HUES48 (cell line): ENCODE results near the gene SLC2A4.

Source experiments
- H3K27ac ChIP-seq: one replicate; pipeline ENCODE4 v1.7.0; 2013; ENCODE audit warnings: low read depth, low read length, inconsistent platforms
- H3K27me3 ChIP-seq: 2 replicates; pipeline ENCODE4 v1.6.1; 2013; ENCODE audit warnings: mild to moderate bottlenecking, low read length; ENCODE audit not compliant: control insufficient read depth, insufficient read depth
- H3K36me3 ChIP-seq: 2 replicates; pipeline ENCODE4 v1.6.1; 2013; ENCODE audit warnings: low read length; ENCODE audit not compliant: control insufficient read depth, insufficient read depth
- H3K4me1 ChIP-seq: 2 replicates; pipeline ENCODE4 v1.6.1; 2013; ENCODE audit warnings: mild to moderate bottlenecking, low read length; ENCODE audit not compliant: control insufficient read depth, insufficient read depth
- H3K4me3 ChIP-seq: 2 replicates; pipeline ENCODE4 v1.5.1; 2013; ENCODE audit warnings: mild to moderate bottlenecking, low read depth, low read length
- H3K9ac ChIP-seq: 2 replicates; pipeline ENCODE4 v1.6.1; 2013; ENCODE audit warnings: mild to moderate bottlenecking, low read depth, low read length, moderate library complexity
- H3K9me3 ChIP-seq: 2 replicates; pipeline ENCODE4 v1.6.1; 2013; ENCODE audit warnings: low read length; ENCODE audit not compliant: control insufficient read depth, insufficient read depth

SLC2A4 gene

GRCh38 chr17:7293159-7293558, 11.6 kb downstream of the SLC2A4 start:
- peaks cover 9% of the 10 kb centered on the region for H3K4me1 ChIP-seq
- no peak overlapping the region for H3K27ac ChIP-seq
- no peaks in the 10 kb centered on the region; the same call in 1 of the 2 replicates for H3K9me3 ChIP-seq
- H3K9ac ChIP-seq = no peak overlapping the region
- H3K4me3 ChIP-seq = no peak overlapping the region
- H3K27me3 ChIP-seq = peaks cover 27% of the 10 kb centered on the region
- no peaks in the 10 kb centered on the region for H3K36me3 ChIP-seq

- Histone ChIP-seq H3K9ac (no peak overlapping the region), H3K9me3 (no peaks in the 10 kb centered on the region; the same call in 1 of the 2 replicates), H3K4me3 (peak overlapping the region; percentile 55)
These were observed 12.5 kb downstream of the SLC2A4 start for GRCh38 chr17:7293816-7294613.

DNA sequence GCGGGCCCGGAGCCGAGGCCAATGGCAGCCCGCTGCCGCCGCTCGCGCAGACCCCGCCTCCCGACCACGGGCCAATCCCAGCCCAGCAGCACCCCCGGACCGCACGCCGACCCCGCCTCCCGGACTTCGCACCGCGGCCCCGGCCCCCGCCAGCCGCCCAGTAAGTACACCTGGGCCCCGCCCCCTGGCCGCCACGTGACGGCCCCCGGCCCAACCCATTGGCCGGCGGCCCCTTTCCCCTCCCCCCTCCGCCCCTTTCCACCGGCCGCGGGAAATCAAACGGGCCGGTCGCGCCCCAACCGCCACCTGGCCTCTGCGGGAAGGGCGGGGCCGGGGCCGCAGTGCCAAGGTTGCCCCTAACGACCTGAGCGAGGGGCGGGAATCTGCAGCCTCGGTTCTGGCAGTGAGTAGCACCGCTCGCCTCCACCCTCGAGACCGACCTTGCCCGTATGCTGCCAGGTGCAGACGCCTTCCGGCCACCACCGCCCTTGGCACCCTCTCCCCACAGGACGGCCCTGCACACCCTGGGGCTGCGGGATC, 13.2 kb downstream of the SLC2A4 start, which contains the start of gene YBX2:
Gene YBX2 (minus strand): TSS at position 26 of the 540 bp plus-strand sequence. CDS start 139 bp downstream, outside the sequence.
- no peak within 1 kb of the TSS for H3K9ac ChIP-seq

More at GRCh38 chr17:7293816-7294613, 12.5 kb downstream of the SLC2A4 start:
- Histone ChIP-seq H3K27me3 (peaks cover 27% of the 10 kb centered on the region), H3K27ac (peak overlapping the region; percentile 47), H3K4me1 (peaks cover 9% of the 10 kb centered on the region), H3K36me3 (no peaks in the 10 kb centered on the region)

DNA sequence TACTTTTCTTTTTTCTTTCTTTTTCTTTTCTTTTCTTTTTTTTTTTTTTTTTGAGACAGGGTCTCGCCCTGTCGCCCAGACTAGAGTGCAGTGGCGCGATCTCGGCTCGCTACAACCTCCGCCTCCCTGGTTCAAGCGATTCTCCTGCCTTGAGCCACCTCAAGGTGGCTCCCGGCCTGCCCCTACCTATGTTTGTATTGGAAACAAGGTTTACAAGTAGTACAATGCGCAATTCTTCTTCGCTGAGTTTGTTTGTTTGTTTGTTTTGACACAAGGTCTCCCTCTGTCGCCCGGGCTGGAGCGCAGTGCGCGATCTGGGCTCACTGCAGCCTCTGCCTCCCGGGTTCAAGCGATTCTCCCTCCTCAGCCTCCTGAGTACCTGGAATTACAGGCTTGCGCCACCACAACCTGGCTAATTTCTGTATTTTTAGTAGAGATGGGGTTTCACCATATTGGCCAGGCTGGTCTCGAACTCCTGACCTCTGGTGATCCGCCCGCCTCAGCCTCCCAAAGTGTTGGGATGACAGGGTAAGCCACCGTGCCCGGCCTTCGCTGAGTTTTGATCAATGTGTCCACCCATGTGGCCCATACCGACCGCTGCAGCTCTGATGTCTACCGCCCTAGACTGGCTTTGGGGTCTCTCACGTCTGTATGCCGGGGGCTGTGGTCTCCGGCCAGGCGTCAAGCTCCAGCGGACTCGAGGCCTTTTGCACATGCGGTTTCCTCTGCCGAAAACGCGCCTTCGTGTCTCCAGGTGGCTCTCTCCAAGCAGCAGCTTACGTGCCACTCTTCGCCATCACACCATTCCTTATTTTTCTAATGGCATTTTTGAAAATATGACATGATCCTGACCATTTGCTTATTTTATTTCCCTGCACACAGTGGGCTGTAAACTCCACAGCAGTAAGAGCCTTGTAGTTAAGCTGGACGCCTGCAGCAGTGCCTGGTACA, 14.0 kb downstream of the SLC2A4 start:
- peak overlapping the region; percentile 66; the same call in 1 of the 2 replicates for H3K4me3 ChIP-seq

More for the DNA sequence above, 13.2 kb downstream of the SLC2A4 start, which contains the start of gene YBX2:
- Histone ChIP-seq H3K4me1 (peaks cover 9% of the 10 kb centered on the region), H3K27ac (peak within 1 kb of the TSS; percentile 47), H3K9me3 (no peaks in the 10 kb centered on the region; the same call in 1 of the 2 replicates), H3K36me3 (no peaks in the 10 kb centered on the region), H3K4me3 (peak within 1 kb of the TSS; percentile 66), H3K27me3 (peaks cover 27% of the 10 kb centered on the region)

DNA sequence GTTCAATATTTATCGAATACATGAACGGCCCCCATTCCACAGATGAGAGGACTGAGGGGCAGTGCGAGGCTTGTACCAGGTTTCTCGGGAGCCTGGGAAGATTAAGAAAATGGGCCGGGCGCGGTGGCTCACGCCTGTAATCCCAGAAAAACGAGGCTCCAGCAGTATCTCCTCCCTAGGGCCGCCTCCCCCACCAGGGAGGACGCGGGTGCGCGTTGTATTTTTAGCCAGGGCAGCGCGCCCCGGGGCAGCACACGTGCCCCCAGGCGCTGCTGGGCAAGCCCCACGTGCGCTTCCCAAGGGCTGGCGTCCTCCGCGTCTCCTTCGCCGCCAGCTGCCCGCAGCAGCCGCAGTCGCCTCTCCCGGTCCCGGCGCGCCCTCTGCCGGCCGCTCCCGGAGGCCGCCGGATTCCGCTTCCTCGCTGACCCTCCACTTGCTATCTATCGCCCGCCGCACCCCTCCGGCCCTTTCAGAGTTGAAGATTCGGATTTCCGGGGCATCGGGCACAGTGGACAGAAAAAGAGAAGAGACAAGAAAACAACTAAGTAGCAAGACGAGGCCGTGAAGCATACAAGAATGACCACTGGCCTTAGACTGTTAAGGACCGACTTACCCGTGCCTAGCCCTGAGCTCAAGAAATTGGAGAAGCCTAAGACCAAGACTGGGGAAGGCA, 14.8 kb downstream of the SLC2A4 start:
- Histone ChIP-seq H3K27me3 (peaks cover 27% of the 10 kb centered on the region), H3K4me1 (peaks cover 9% of the 10 kb centered on the region), H3K9ac (no peak overlapping the region), H3K36me3 (no peaks in the 10 kb centered on the region), H3K9me3 (no peaks in the 10 kb centered on the region; the same call in 1 of the 2 replicates), H3K27ac (no peak overlapping the region), H3K4me3 (peak overlapping the region; percentile 38; the same call in 1 of the 2 replicates)

More for the DNA sequence above, 14.0 kb downstream of the SLC2A4 start:
- Histone ChIP-seq H3K27me3 (peaks cover 27% of the 10 kb centered on the region), H3K27ac (no peak overlapping the region), H3K9me3 (no peaks in the 10 kb centered on the region; the same call in 1 of the 2 replicates), H3K9ac (no peak overlapping the region), H3K4me1 (peaks cover 9% of the 10 kb centered on the region), H3K36me3 (no peaks in the 10 kb centered on the region)

DNA sequence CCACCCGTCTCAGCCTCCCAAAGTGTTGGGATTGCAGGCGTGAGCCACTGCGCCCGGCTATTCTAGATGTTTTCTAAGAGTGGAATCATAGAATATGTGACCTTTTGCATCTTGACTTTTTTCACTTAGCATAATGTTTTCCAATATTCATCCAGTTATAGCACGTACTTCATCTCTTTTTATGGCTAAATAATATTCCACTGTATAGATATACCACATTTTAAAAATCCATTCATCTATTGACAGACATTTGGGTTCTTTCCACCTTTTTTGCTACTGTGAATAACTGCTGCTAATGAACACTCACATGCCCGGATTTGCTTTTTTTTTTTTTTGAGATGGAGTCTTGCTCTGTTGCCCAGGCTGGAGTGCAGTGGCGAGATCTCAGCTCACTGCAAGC, 22.7 kb downstream of the SLC2A4 start:
- Histone ChIP-seq H3K9me3 (no peaks in the 10 kb centered on the region), H3K27me3 (no peaks in the 10 kb centered on the region), H3K4me3 (no peak overlapping the region), H3K36me3 (peaks cover 2% of the 10 kb centered on the region), H3K4me1 (peaks cover 2% of the 10 kb centered on the region; the same call in 1 of the 2 replicates), H3K9ac (no peak overlapping the region), H3K27ac (no peak overlapping the region)

DNA sequence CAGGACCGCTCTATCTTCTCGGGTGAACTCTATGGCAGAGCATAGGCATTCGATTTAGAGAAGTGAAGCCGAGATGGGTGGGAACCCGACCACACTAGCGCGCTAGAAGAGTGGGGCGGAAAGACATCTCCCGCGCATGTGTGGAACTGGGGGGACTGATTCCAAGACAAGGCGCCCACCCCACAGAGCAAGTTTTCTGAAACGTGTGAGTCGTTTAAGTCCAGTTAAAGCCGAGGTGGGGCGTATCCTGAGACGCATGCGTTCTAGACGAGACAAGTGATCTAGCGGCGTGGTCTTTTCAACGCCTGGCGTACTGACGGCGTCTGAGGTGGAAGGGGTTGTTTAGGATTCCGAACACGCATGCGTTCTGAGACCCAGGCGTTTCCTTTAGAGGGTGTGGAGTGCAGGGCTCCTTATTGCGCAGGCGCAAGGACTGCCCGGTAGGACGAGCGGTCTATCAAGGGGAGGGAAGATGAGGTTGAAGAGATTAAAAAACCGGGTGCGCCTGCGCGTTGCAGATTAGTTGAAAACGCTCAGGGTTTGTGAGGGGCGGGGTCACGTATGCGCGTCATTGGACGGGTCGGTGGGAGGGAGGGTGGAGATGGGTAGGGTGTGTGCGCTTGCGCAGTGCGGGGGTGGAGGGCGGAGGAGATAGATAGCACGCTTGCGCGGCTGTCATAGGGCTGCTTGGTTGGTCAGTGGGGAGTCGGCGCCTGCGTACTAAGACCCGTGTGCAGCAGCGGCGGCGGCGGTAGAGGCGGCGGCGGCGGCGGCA, 25.6 kb downstream of the SLC2A4 start, which contains the start of gene EIF5A:
Gene EIF5A (plus strand): TSS at position 718 of the 775 bp plus-strand sequence. CDS start 2,008 bp downstream, outside the sequence.
- peaks cover 30% of the 10 kb centered on the region for H3K36me3 ChIP-seq
- no peaks in the 10 kb centered on the region for H3K9me3 ChIP-seq
- no peaks in the 10 kb centered on the region for H3K27me3 ChIP-seq
- H3K4me3 ChIP-seq = peak within 1 kb of the TSS; percentile 99
- peaks cover 10% of the 10 kb centered on the region; the same call in 1 of the 2 replicates for H3K4me1 ChIP-seq
- peak within 1 kb of the TSS; percentile 95 for H3K9ac ChIP-seq
- H3K27ac ChIP-seq = peak within 1 kb of the TSS; percentile 98

GRCh38 chr17:7307686-7308624, 26.4 kb downstream of the SLC2A4 start:
- Histone ChIP-seq H3K27me3 (no peaks in the 10 kb centered on the region), H3K4me1 (peaks cover 10% of the 10 kb centered on the region; the same call in 1 of the 2 replicates), H3K4me3 (peak overlapping the region; percentile 99), H3K9ac (peak overlapping the region; percentile 95), H3K9me3 (no peaks in the 10 kb centered on the region), H3K36me3 (peaks cover 39% of the 10 kb centered on the region), H3K27ac (peak overlapping the region; percentile 96)
